NAMALWA (cell line): ENCODE measurements around the gene AIP.
"Not testable (repeated sequence)": the region's sequence is repeated elsewhere in the genome, so short reads cannot be mapped to it uniquely, and the experiment has no call there.

Experiments used
- DNase-seq: peaks from one replicate; pipeline ENCODE4 v3.0.0-alpha.2; 2015; ENCODE audit warnings: low spot score

Gene AIP

GRCh38 chr11:67468759-67469507 is 13.9 kb upstream of the AIP start, which contains the start of gene TMEM134:
TSS of gene TMEM134 (minus strand) at chr11:67469251. CDS start at chr11:67469192, 59 bp downstream.
- DNase-seq = peak; percentile 92

- DNase-seq = no peak
Measured at GRCh38 chr11:67469508-67469811, 13.4 kb upstream of the AIP start.

DNA sequence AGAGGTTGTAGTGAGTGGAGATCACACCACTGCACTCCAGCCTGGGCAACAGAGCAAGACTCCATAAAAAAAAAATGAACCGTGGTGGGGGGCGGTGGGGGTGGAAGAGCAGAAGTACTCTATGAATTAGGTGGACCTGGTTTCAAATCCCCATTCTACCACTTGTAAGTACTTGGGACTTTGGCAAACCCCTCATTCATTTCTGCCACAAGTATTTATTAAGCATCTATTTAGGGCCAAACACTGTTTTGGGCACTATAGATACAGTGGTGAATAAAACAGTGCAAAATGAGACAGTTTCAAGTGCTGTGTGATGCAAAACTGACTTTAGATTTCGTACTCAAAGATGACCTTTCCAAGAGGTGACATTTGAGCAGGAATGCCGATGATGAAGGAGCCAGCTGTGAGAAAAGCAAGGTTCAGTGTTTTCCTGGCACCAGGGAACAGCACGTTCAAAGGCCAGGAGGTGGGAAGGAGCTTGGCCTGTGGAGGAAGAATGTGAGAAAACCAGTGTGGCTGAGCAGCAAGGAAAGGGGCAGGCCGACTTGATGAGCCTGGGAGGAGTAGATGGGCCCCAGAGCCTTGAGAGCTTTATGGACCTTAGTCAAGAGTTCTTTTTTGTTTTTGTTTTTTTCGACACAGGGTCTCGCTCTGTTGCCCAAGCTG is 12.4 kb upstream of the AIP start:
- no peak for DNase-seq

- no peak for DNase-seq
Measured at GRCh38 chr11:67472882-67473281, 9.9 kb upstream of the AIP start.

- not testable (repeated sequence) for DNase-seq
Measured at GRCh38 chr11:67476692-67477091, 6.1 kb upstream of the AIP start.

- not testable (repeated sequence) for DNase-seq
Measured at GRCh38 chr11:67477344-67478050, 5.3 kb upstream of the AIP start.

GRCh38 chr11:67482275-67482826 is 475 bp upstream of the AIP start:
- DNase-seq = no peak

GRCh38 chr11:67483831-67484665 is 1.2 kb downstream of the AIP start:
- peak; percentile 70 for DNase-seq

DNA sequence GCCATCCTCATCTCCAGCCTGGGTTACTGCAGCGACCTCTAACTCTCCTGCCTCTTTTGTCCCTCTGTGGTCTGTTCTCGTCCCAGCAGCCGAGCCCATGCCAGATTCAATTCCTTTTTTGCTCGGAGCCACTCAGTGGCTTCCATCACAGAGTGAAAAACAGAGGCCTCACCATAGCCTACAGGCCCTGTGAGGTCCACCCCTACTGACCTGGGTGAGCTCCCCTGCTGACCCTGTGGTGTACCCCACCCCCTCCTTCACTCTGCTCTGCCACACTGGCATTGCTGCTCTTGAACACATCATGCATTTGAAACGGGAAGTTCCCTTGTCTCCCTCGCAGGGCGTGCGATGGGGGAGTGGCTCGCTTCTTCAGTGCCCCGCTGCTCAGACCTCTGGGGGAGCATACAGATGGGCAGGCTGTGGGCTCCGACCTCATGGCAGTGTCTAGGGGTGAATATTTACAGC is 2.1 kb downstream of the AIP start:
- peak; percentile 93 for DNase-seq

DNA sequence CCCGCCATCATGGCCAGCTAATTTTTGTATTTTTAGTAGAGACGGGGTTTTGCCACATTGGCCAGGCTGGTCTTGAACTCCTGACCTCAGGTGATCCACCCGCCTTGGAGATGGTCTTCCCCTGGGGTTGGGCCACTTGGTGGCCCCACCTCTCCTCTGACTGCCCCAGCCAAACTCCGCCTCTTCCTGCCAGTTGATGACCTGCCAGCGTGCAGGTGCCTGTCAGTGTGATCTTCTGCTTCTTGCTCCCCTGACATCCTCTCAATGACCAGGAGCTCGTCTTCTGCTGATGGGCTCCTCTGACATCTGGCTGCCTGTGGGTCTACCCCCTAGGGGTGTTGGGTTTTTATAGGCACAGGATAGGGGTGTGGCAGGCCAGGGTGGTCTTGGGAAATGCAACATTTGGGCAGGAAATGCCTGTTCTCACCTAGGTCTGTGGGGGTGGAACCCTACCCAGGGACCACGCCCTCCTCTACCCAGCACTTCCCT is 3.1 kb downstream of the AIP start:
- DNase-seq = peak; percentile 89

DNA sequence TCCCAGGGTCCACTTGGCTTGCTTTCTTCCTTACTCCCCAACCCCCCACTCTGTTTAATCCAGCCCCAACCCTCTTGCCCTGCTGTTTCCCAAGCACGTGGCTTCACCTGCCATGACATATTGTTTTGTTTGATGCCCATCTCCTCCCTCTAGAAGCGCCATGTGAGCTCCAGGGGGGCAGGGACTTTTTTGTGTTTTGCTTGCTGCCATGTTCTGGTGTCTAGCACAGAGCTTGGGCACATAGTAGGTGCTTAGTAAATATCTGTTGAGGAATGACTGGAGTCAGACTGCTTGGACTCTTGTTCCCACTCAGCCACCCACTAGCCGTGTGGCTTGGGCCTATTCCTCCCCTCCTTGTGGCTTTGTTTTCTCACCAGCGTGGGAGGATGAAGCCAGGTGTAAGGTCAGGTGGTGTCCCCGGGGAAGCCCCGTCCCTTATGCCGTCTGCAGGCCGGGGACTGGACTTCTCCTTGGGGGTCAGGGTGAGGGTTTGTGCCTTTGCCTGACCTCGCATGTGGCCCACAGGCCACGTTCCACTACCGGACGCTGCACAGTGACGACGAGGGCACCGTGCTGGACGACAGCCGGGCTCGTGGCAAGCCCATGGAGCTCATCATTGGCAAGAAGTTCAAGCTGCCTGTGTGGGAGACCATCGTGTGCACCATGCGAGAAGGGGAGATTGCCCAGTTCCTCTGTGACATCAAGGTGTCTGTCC is 3.8 kb downstream of the AIP start:
- DNase-seq = no peak

DNA sequence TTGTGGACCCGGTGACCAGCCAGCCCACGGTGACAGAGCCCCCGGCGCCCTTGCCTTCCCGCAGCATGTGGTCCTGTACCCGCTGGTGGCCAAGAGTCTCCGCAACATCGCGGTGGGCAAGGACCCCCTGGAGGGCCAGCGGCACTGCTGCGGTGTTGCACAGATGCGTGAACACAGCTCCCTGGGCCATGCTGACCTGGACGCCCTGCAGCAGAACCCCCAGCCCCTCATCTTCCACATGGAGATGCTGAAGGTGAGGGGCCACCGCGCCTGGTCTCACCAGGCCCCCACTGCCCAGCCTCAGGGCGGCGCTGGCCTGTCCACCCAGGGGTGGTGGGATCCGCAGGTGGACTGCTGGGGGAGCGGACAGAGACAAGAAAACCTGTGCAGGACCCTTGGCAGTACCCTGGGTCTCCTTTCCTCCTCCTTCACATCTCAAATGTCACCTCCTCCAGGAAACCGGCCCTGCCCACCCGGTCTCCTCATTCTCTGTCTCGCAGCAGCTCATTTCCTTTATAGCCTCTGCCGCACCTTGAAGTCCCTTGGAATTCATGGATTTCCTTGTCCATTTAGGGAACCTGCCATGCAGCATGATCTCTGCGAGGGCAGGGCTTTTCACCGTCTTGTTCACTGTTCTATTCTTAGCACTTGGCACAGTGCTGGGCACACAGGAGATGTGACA is 6.5 kb downstream of the AIP start:
- DNase-seq = no peak

- no peak for DNase-seq
Measured at GRCh38 chr11:67489885-67490726, 7.3 kb downstream of the AIP start.

- no peak for DNase-seq
Measured at GRCh38 chr11:67490727-67491065, 7.9 kb downstream of the AIP start.

- no peak for DNase-seq
Measured at GRCh38 chr11:67491276-67492068, 8.6 kb downstream of the AIP start.

DNA sequence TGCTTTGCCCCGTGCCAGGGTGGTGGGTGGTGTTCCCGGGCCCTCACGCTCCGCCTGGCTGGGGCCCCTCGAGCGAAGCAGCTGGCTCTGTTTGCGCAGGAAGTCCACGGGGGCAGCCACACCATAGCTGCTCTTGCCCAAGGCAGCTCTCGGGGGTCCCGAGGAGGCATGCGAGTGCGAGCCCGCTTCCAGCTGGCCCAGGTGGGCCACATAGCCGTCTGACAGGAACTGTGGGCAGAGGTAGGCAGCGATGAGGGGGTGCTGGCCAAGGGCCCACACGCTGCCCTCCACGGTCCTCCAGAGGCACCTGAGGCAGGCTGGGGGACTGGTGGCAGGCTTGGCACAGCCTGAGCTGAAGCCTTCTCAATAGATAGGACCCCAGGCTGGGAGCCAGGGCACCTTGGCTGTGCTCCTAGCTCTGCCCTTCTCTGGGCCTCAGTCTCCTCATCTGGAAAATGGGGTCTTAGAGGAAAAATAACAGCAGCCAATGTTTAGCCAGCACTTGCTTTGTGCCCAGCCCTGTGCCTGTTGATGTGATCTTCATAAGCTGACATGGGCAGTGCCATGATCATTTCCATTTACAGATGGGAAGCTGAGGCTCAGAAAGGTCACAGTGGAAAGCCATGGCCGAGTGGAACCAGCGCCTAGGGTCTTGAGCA is 9.4 kb downstream of the AIP start:
- DNase-seq = no peak

GRCh38 chr11:67492801-67493547 is 10.1 kb downstream of the AIP start:
- DNase-seq = peak; percentile 35
